ENCODE measurements around the gene DDX46. TPM values are rescaled to one million over a fixed set of nuclear protein-coding genes. Genes with fewer than 3 reads are reported as not detected.
A peak's percentile ranks its signal among the peaks of the same experiment; 100 is the strongest.

The DDX46 gene
- total and polyA plus RNA-seq, 2 experiments from 2014 or later = 16.9 to 19.6 TPM

DNA sequence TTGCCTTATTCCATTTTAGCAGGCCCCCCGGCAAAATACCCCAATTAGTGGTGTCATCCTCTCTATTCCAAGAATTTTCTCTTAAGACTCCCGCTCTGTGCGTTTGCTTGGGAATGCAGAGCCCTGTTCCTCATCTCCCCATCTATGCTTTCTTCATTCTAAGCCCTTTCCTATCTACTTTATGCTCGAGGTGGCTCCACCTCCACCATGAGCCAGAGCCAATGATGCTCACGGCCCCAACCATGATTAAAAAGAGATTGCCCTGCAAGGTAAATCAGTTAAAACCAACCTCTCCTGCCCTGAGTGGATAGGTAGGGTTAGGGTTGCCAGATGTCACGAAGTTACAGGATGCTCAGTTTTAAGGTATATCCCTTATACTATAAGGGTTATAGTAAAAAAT, 114.9 kb downstream of the DDX46 start:
- peaks cover 32% of the 10 kb centered on the region for H3F3A ChIP-seq (ENCODE audit: insufficient read depth)
- WGBS, 2 experiments (ENCODE audit: low coverage in 1 of 2, low lambda C conversion rate in 2 of 2, missing lambda C conversion rate in 2 of 2) = 91 to 92% methylated on average over 6 of the region's 6 CpGs
- H3K79me2 ChIP-seq (ENCODE audit: insufficient read depth) = peaks cover 32% of the 10 kb centered on the region
- H2AFZ ChIP-seq = peak overlapping the region; percentile 96
- H3K4me2 ChIP-seq (ENCODE audit: unreplicated experiment) = peak overlapping the region; percentile 80
- peak overlapping the region; percentile 97 for H3K27ac ChIP-seq
- no peaks in the 10 kb centered on the region for H3K9me3 ChIP-seq (ENCODE audit: low read depth)
- no peaks in the 10 kb centered on the region for H4K20me1 ChIP-seq (ENCODE audit: insufficient read depth)
- H3K4me1 ChIP-seq (ENCODE audit: insufficient read depth) = peaks cover 12% of the 10 kb centered on the region
- TF ChIP-seq EZH2 (IDR thresholded peaks at IDR 0.05; ENCODE audit: insufficient read depth, poor library complexity, severe bottlenecking) = no peak
- TF ChIP-seq EZH2phosphoT487 (IDR thresholded peaks at IDR 0.05; ENCODE audit: insufficient read depth, low read depth) = no peak
- H3K9me2 ChIP-seq (ENCODE audit: insufficient read depth) = no peaks in the 10 kb centered on the region
- H3K27me3 ChIP-seq (replicated peaks; ENCODE audit: insufficient read depth) = no peaks in the 10 kb centered on the region
- H3K9ac ChIP-seq = peak overlapping the region; percentile 98
- peak overlapping the region; percentile 83 for H3K4me3 ChIP-seq
- DNase-seq = peak; percentile 10
- H3K36me3 ChIP-seq (ENCODE audit: low read depth) = no peaks in the 10 kb centered on the region
- in situ Hi-C loops (cut with MboI) = no loop called here

DNA sequence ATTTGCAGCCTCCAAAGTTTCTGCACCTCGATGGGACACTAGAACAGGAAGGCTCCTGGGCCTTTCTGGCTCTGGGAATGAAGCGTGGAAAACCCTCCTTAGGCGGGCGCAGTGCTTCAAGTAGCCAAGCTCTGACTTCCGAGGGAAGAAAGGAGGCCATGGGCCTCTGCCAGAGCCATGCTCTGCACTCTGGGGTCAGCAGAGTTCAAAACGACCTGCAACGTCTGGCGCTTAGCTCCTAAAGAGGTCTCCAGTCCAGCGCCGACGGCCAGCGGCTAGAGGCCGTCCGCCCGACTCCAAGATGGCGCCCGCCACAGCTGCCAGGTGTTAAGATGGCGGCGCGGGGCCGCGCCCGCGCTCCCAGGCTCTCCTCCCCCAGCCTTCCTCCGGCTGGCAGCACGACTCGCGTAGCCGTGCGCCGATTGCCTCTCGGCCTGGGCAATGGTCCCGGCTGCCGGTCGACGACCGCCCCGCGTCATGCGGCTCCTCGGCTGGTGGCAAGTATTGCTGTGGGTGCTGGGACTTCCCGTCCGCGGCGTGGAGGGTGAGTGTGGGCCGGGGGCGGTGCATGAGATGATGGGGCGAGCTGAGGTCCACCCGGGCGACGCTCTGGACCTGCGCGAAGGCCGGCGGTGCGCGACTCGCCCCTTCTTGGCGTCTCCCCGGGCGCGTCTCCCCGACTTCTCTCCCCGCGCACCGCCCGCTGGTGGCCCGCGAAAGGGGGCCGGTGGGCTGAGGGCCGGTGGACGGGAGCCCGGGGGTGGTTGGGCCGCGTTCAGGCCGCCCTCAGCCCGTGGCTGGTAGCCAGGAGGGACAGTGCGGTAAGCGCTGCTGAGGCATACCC, 115.6 kb downstream of the DDX46 start, which contains the start of gene TXNDC15:
Gene TXNDC15, plus strand, starts transcription at position 385 of the 844 bp plus-strand sequence. Its CDS starts 57 bp downstream, at position 442.
- peak within 1 kb of the TSS; percentile 98 for H3K9ac ChIP-seq
- peak; percentile 95 for DNase-seq
- in situ Hi-C loops (cut with MboI) = no loop called here
- no peaks in the 10 kb centered on the region for H3K36me3 ChIP-seq (ENCODE audit: low read depth)
- H3K9me2 ChIP-seq (ENCODE audit: insufficient read depth) = no peaks in the 10 kb centered on the region
- peak within 1 kb of the TSS; percentile 80 for H3K4me2 ChIP-seq (ENCODE audit: unreplicated experiment)
- peaks cover 32% of the 10 kb centered on the region for H3F3A ChIP-seq (ENCODE audit: insufficient read depth)
- H3K4me3 ChIP-seq = peak within 1 kb of the TSS; percentile 83
- no peaks in the 10 kb centered on the region for H3K27me3 ChIP-seq (replicated peaks; ENCODE audit: insufficient read depth)
- no peaks in the 10 kb centered on the region for H4K20me1 ChIP-seq (ENCODE audit: insufficient read depth)
- H3K27ac ChIP-seq = peak within 1 kb of the TSS; percentile 97
- H3K79me2 ChIP-seq (ENCODE audit: insufficient read depth) = peaks cover 39% of the 10 kb centered on the region
- H3K4me1 ChIP-seq (ENCODE audit: insufficient read depth) = peaks cover 12% of the 10 kb centered on the region
- WGBS, 2 experiments (ENCODE audit: low coverage in 1 of 2, low lambda C conversion rate in 2 of 2, missing lambda C conversion rate in 2 of 2) = 3% methylated on average over 46 to 62 of the region's 79 CpGs
- no peaks in the 10 kb centered on the region for H3K9me3 ChIP-seq (ENCODE audit: low read depth)
- peak within 1 kb of the TSS; percentile 96 for H2AFZ ChIP-seq
- TF ChIP-seq EZH2phosphoT487 (IDR thresholded peaks at IDR 0.05; ENCODE audit: insufficient read depth, low read depth) (no peak), EZH2 (IDR thresholded peaks at IDR 0.05; ENCODE audit: insufficient read depth, poor library complexity, severe bottlenecking) (no peak)

DNA sequence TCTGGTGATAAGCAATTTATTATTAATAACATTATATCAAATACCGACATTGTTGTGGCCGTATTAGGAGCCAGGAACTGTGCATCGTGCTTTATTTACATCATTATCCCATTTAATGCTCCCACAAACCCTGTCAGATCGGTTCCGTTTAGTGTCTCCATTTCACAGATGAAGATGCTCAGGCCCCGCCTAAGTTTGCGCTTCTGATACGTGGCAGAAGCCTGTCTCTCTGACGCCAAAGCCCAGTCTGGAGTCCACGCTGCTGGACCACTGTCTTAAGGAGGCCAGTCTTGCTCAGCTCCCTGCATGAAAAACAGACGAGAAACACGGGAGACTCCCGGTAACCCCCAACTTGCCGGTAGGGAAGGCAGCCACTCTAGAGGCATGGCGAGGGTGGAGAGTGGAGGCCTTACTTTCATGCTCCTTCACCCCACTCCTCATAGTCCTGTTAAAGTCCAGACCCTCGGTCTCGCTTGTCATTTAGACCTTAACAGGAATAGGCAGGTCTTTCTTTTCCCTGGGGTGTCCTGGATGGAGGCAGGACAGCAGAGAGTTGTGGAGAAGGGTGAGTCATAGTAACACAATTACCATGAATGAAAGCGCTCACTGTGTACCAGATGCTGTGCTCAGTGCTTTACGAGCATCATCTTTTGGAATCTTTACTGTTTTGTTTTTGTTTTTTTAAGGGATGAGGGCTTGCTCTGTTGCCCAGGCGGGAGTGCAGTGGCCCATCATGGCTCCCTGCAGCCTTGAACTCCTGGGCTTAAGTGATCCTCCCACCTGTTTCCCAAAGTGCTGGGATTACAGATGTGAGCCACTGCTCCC, 116.5 kb downstream of the DDX46 start:
- no peaks in the 10 kb centered on the region for H3K27me3 ChIP-seq (replicated peaks; ENCODE audit: insufficient read depth)
- peak overlapping the region; percentile 98 for H3K9ac ChIP-seq
- no peaks in the 10 kb centered on the region for H4K20me1 ChIP-seq (ENCODE audit: insufficient read depth)
- in situ Hi-C loops (cut with MboI) = no loop called here
- no peaks in the 10 kb centered on the region for H3K9me2 ChIP-seq (ENCODE audit: insufficient read depth)
- H3K27ac ChIP-seq = peak overlapping the region; percentile 97
- peak overlapping the region; percentile 80 for H3K4me2 ChIP-seq (ENCODE audit: unreplicated experiment)
- peak; percentile 91 for DNase-seq
- peaks cover 48% of the 10 kb centered on the region for H3K79me2 ChIP-seq (ENCODE audit: insufficient read depth)
- TF ChIP-seq EZH2 (IDR thresholded peaks at IDR 0.05; ENCODE audit: insufficient read depth, poor library complexity, severe bottlenecking) = no peak
- H3K4me3 ChIP-seq = peak overlapping the region; percentile 83
- H3K4me1 ChIP-seq (ENCODE audit: insufficient read depth) = peaks cover 12% of the 10 kb centered on the region
- no peaks in the 10 kb centered on the region for H3K36me3 ChIP-seq (ENCODE audit: low read depth)
- H3F3A ChIP-seq (ENCODE audit: insufficient read depth) = peaks cover 32% of the 10 kb centered on the region
- peak overlapping the region; percentile 96 for H2AFZ ChIP-seq
- WGBS, 2 experiments (ENCODE audit: low coverage in 1 of 2, low lambda C conversion rate in 2 of 2, missing lambda C conversion rate in 2 of 2) = 1% methylated on average over 20 of the region's 20 CpGs
- no peaks in the 10 kb centered on the region for H3K9me3 ChIP-seq (ENCODE audit: low read depth)

DNA sequence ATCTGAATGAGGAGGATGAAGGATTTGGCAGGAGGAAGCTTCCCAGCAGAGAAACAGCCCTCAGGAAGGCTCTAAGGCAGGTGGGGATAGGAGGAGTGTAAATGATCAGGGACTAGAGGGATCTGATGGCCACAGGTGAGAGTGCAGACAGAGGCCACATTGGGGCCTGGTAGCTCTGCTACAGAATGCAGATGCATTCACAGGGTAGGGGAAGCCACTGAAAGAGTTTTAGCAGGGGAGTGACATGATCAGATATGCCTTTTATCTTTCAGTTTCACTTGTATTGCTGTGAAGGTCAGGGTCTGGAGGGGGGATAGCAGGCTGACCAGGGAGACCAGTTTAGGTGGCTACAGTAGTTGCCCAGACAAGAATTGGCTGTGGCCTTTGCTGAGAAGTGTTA, 118.6 kb downstream of the DDX46 start:
- no peaks in the 10 kb centered on the region for H3K27me3 ChIP-seq (replicated peaks; ENCODE audit: insufficient read depth)
- in situ Hi-C loops (cut with MboI) = no loop called here
- no peak overlapping the region for H3K4me3 ChIP-seq
- no peak overlapping the region for H2AFZ ChIP-seq
- H3K79me2 ChIP-seq (ENCODE audit: insufficient read depth) = peaks cover 57% of the 10 kb centered on the region
- H3K9me2 ChIP-seq (ENCODE audit: insufficient read depth) = no peaks in the 10 kb centered on the region
- H3K4me1 ChIP-seq (ENCODE audit: insufficient read depth) = peaks cover 12% of the 10 kb centered on the region
- no peak overlapping the region for H3K9ac ChIP-seq
- DNase-seq = no peak
- no peaks in the 10 kb centered on the region for H3K9me3 ChIP-seq (ENCODE audit: low read depth)
- TF ChIP-seq EZH2 (IDR thresholded peaks at IDR 0.05; ENCODE audit: insufficient read depth, poor library complexity, severe bottlenecking) = no peak
- no peak overlapping the region for H3K4me2 ChIP-seq (ENCODE audit: unreplicated experiment)
- no peak overlapping the region for H3K27ac ChIP-seq
- peaks cover 32% of the 10 kb centered on the region for H3F3A ChIP-seq (ENCODE audit: insufficient read depth)
- H3K36me3 ChIP-seq (ENCODE audit: low read depth) = no peaks in the 10 kb centered on the region
- H4K20me1 ChIP-seq (ENCODE audit: insufficient read depth) = no peaks in the 10 kb centered on the region
